ENCODE measurements around the gene NKX6-2.
"Not testable (repeated sequence)": the region's sequence is repeated elsewhere in the genome, so short reads cannot be mapped to it uniquely, and the experiment has no call there.

The NKX6-2 gene

GRCh38 chr10:132780356-132780755, 5.6 kb downstream of the NKX6-2 start:
- DNase-seq (ENCODE audit: low read depth): no peak

DNA sequence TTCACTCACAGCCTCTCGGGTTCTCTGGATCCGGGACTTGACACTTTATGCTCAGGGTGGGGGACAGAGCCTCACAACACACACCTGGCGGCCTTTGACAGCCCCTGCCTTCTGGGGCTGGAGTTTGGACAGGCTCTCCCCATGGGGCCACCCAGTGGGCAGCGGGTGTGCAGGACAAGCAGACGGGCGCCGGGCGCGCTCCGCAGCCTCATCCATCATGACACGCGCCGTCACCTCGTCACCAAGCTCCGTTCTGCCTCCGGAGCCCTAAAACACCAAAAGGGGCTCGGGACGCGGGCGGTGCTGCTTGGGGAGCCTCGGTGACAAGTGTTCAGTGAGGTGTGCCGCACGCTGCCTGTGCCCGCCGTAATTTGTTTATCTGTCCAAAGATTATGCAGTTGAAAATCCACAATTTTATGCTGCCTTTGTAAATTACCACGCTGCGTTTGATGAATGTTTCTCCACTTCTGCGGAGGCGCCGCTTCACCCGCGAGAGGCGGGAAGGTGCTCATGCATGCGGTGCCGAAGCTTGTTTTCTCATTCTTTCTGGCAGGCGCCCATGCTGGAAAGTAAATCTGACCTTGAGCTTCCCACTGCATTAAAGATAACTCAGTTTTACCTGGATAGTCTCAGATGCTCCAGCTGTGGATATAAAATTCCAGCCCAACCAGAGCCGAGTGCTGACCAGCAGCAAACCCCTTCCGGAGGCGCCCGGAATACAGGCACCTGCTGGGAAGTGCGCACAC, 6.2 kb downstream of the NKX6-2 start:
- DNase-seq (ENCODE audit: low read depth): no peak

GRCh38 chr10:132777441-132777840, 8.5 kb downstream of the NKX6-2 start:
- DNase-seq (ENCODE audit: low read depth): no peak

- no peak for DNase-seq (ENCODE audit: low read depth)
These were observed 9.1 kb downstream of the NKX6-2 start for GRCh38 chr10:132776821-132777220.

DNA sequence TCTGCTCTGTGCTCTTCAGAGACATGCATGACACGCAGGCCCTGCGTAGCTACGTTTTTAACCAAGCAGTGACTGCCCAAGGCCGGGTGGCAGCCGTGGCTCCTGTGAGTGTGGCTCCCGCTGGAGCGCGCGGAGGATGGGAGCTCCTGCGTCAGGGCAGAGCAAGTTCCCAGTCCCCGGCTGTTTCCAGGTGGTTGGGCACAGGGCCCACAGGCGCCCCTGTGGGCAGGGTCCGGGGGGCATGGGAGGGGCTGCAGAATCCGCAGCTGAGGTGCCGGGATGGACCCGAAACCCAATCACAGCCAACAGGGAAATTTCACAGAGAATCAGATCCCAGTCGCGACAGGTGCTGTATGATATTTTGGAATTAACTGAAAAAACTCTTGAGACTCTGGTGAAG, 9.8 kb downstream of the NKX6-2 start:
- no peak for DNase-seq (ENCODE audit: low read depth)

DNA sequence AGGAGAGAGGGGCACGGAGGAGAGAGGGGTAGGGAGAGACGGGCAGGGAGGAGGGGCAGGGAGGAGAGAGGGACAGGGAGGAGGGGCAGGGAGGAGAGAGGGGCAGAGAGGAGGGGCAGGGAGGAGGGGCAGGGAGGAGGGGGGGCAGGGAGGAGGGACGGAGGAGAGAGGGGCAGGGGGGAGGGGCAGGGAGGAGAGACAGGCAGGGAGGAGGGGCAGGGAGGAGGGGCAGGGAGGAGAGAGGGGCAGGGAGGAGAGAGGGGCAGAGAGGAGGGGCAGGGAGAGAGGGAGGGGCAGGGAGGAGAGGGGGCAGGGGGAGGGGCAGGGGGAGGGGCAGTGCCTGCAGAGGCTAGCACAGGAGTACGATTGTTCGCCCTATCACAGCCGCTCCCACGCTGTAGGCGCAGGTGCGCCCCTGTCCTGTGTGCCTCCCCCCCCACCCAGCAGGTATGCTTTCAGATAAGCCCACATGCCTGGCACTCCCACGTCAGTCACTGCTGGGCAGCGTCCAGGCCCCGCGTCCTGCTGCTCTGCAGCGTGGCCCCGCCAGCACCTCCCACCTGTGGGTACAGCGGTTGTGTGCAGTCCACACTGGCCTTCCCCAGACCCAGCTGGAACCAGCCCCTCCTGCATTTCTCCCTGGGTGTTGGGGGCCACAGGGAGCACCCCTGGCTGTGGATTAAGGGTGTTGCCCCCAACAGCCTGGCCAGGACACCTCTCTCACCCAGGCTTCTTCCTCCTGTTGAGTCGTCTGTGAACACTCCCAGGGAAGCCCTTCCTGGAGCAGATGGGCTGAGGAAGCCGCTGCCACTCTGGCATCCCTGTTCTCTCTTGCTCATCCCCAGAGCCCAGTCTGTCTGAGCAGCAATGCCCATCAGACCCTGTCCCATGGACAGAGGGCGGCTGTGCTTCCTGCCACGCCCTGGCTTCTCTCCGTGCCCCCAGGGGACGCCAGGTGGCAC, 10.8 kb downstream of the NKX6-2 start:
- no peak for DNase-seq (ENCODE audit: low read depth)

DNA sequence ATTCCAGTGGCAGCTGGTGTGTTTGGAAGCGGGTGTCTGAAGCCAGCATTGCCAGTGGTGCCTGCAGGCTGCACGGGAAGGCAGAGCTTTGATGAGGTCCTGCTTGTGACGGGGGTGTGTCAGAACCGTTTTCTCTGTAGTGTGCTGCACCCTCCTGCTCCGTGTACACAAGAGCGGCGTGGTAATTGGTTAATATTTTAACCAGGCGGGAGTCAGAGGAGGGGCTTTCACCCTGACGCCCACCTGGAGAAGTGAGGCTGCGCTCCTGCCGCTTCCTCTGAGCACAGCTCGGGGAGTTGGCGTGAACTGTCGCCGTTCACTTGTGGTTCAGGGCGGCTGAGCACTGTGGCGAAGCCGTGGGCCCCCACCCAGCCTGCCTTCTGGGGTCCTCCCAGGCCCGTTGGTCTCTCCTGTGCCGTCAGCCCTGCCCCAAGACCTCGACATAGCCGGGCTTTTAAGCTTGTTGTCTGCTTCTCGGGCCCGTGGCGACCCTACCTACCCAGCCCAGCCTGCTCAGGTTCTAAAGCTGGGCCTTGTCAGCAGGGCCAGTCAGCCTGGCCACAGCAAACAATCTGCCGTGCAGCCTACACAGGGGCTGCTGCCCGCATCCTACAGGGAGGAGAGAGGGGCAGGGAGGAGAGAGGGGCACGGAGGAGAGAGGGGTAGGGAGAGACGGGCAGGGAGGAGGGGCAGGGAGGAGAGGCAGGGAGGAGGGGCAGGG, 11.6 kb downstream of the NKX6-2 start:
- no peak for DNase-seq (ENCODE audit: low read depth)

GRCh38 chr10:132772816-132773215, 13.1 kb downstream of the NKX6-2 start:
- DNase-seq (ENCODE audit: low read depth): not testable (repeated sequence)

DNA sequence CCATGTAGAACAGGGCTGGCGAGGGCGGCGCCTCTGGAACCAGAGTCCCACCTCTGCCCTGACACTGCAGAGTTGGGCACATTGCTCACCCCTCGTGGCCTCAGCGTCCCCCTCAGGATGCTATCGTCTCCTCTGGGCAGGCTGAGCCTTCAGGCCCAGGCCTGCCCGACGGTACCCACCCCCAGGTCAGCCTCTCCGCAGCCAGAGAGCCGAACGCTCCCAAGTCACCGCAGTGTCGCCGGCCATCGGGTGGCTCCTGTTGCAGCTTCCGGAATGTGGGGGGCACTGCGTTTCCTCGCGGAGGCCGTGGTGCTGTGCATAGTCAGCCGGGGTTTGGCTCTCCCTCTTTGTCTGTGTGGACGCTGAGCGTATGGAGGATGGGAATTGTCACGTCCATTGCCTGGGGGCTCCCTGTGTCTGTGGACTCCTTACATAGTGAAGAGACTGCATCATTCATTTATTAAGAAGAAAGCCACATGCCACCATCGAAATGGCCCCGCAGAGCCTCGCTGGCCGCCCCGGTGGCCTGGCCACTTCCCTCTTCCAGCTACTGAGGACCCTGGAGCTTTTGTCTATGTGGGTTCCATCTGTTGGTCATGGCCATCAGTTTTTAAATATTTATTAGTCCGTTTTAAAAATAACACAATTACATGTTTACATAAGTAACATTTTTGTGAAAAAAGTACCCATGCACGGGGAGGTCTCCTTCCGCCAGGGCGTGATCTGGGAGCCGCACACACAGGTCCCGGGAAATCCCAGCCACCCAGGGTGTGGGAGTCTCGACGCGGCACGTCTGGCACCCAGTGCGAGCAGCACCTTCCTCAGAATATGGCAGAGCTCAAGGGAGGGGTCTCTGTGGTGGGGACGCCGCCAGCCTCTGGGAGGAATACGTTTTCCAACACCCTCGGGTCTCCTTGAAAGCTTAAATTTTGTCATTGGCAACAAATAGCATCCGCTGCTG, 15.6 kb downstream of the NKX6-2 start:
- no peak for DNase-seq (ENCODE audit: low read depth)

DNA sequence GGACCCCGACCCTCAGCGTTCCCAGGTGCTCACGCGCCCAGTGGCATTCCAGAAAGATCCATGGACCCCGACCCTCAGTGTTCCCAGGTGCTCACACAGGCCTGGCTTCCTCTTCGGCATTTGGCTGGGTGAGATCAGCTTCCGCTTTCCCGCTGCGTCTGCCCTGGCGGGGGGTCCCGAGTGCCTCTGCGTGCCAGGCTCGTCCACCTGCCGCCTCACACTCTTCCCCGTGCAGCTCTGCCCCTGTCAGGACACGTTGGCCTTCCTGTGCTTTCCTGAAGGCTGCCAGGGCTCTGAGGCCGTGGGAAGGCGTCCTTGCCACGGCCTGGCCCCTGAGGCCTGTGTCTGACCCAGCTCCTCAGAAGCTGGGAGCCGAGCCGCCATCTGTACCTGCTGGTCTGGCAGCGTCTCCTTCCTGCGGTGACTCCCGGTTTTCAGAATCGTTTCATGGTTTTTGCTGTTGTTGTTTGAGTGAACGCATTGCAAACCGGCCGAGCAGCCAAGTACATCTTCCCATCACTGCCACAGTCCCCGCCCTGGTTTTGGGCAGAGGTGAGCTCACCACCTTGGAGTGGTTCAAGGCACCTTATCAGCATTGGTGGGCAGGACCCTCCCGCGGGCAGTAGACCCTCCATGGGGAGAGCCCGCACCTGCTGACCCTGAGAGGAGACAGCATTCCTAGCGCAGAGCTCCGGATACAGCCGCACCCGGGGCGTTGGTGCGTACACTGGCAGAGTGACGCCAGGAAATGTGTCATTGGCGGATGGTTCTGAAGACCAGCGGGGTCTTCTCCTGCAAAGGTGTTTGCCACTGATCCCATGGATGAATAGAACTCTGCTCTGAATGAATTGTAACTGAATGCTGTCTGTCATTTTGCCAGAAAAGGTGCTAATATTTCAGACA, 17.4 kb downstream of the NKX6-2 start:
- DNase-seq (ENCODE audit: low read depth): no peak

DNA sequence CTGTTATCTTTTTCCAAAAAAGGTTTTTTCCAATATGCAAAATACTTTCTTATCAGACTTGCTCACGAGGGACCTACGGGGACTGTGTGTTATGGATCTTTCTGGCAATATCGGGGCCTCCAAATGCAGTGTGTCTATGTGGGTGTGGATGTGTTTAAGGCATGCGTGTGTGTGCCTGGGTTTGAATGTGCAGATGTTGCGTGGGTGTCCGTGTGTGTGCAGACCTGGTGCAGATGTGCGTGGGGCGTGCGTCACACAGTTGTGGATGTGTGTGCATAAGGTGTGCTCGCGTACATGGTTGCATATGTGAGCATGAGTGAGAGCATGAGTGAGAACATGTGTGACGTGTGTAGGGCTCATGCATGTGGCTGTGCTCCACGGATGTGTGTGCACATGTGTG, 19.7 kb downstream of the NKX6-2 start:
- no peak for DNase-seq (ENCODE audit: low read depth)

- no peak for DNase-seq (ENCODE audit: low read depth)
These were observed 20.5 kb downstream of the NKX6-2 start for GRCh38 chr10:132765435-132765834.

GRCh38 chr10:132764108-132764507, 21.8 kb downstream of the NKX6-2 start:
- DNase-seq (ENCODE audit: low read depth): no peak

DNA sequence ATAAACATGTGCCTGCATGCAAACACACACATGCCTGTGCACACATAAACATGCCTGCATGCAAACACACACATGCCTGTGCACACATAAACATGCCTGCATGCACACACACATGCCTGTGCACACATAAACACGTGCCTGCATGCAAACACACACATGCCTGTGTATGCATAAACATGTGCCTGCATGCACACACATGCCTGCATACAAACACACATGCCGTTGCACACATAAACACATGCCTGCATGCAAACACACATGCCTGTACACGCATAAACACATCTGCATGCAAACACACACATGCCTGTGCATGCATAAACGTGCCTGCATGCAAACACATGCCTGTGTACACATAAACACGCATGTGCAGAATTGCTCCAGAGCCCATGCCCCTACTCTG, 22.4 kb downstream of the NKX6-2 start:
- DNase-seq (ENCODE audit: low read depth): no peak

GRCh38 chr10:132762267-132762666, 23.7 kb downstream of the NKX6-2 start:
- no peak for DNase-seq (ENCODE audit: low read depth)

DNA sequence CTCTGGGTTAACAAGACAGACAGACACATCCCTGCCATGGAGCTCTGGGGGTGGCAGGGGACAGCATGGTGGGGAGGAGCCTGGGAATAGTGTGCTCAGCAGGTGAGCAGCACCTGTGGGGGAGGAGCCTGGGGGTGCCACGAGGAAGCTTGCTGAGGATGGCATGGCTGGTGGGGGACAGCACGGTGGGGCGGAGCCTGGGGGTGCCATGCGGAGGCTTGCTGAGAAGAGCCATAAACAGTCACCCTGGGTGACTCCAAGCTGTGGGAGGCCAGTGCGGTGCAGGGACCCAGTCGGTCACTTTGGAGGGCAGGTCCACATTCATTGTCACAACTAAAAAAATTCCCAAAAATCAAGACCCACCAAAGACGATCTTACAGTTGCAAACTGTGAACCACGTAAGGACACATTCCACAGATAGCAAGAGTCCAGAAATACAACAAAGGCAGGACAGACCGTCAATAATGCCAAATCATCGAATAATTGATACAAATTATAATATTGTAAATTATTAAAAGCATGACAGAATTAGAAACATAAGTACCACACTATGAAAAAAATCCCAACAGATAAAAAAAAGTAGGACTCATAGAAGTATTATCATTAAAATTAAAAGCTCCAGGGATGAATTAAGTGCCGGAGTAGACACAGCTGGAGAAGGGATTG, 24.4 kb downstream of the NKX6-2 start:
- no peak for DNase-seq (ENCODE audit: low read depth)

DNA sequence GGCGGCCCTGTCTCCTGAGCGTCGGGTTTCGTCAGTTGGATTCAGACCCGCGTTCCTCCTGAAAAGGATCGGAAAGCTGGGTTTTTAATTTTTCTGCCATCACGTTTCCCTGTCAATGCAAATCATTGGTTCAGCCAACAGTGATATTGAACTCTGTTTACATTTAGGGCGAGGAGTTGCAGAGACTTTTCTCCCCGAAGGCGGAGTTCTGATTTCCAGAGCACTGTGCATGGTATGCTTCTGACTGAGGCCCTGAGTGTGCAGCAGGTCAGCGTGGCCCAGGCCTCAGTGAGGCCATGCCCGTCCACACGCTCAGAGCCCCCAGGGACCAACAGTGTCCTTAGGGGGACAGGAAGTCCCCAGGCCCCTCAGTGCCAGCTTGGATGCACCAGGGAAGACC, 27.1 kb downstream of the NKX6-2 start:
- no peak for DNase-seq (ENCODE audit: low read depth)

DNA sequence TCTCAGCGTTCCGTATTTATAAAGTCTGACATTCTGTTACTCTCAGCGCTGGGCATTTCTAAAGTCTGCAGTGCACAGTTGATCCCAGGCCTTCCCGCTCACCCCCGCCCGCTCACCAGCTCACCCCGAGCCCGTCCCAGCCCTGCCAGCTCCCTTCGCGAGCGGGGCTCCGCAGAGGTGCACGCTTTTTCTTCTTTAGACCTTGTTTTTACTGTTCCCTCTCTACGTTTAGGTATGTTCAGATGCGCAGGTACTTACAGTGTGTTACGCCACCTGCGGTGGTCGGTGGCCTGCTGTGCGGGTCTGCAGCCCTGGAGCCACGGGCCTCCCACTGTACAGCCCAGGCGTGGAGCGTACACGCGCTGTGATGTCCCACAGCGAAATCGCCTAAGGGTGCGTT, 28.8 kb downstream of the NKX6-2 start:
- DNase-seq (ENCODE audit: low read depth): no peak

DNA sequence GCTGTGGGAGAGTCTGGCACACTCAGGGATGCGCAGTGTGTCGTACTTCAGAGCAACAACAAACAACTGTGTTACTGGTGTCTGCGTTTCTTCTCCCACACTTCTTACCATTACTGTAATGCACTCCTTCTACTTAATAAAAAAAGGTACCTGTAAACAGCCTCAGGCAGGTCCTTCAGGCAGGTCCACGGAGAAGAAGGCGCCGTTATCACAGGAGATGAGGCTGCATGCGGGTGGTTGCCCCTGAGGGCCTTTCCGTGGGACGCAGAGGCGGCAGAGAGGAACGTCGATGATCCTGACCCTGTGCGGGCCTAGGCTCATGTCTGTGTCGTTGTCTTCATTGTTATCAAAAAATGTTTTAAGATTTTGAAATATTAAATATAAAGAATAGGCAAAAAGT, 29.4 kb downstream of the NKX6-2 start:
- DNase-seq (ENCODE audit: low read depth): no peak
